Measurements from ENCODE around the gene GRWD1.

GRCh38 chr19:48487948-48488347 lies 42.2 kb downstream of the GRWD1 start:
- TF ChIP-seq EZH2 (IDR thresholded peaks at IDR 0.05) (no peak), POLR2AphosphoS5 (IDR thresholded peaks at IDR 0.05; ENCODE audit: borderline replicate concordance, low read depth, low read length) (no peak)

Data from SK-N-MC (cell line).